Loucy (cell line): ENCODE results near the gene UBTD1.
A peak's percentile ranks its signal among the peaks of the same experiment; 100 is the strongest.

Source experiments
- H2AFZ ChIP-seq: fragments of 200-600 bp; sonication (generic); 2 replicates; pipeline ENCODE4 v1.6.0; 2016; ENCODE audit warnings: antibody characterized with exemption, mild to moderate bottlenecking, low read length, moderate library complexity
- H3F3A ChIP-seq: fragments of 200-600 bp; 2 replicates; pipeline ENCODE4 v1.6.0; 2016; ENCODE audit warnings: antibody characterized with exemption, low read depth, mild to moderate bottlenecking
- H3K27me3 ChIP-seq: fragments of 200-600 bp; sonication (generic); 2 replicates; pipeline ENCODE4 v1.6.1; 2014; ENCODE audit warnings: low read length, mild to moderate bottlenecking; ENCODE audit not compliant: insufficient read depth, poor library complexity, severe bottlenecking
- H3K36me3 ChIP-seq: fragments of 200-600 bp; sonication (generic); 2 replicates; pipeline ENCODE4 v1.6.1; 2016; ENCODE audit warnings: low read length; ENCODE audit not compliant: insufficient read depth
- H3K4me1 ChIP-seq: fragments of 200-600 bp; sonication (generic); 2 replicates; pipeline ENCODE4 v1.5.1; 2014; ENCODE audit warnings: low read length, mild to moderate bottlenecking; ENCODE audit not compliant: insufficient read depth, poor library complexity, severe bottlenecking
- H3K4me2 ChIP-seq: fragments of 200-600 bp; sonication (generic); 2 replicates; pipeline ENCODE4 v1.6.0; 2014; ENCODE audit warnings: antibody characterized with exemption, low read length, low read depth, mild to moderate bottlenecking; ENCODE audit not compliant: poor library complexity, severe bottlenecking
- H3K4me3 ChIP-seq: fragments of 200-600 bp; sonication (generic); 2 replicates; pipeline ENCODE4 v1.5.1; 2014; ENCODE audit warnings: low read length, mild to moderate bottlenecking, mixed read lengths; ENCODE audit not compliant: poor library complexity, severe bottlenecking
- H3K79me2 ChIP-seq: fragments of 200-600 bp; sonication (generic); 2 replicates; pipeline ENCODE4 v1.6.1; 2014; ENCODE audit warnings: low read length; ENCODE audit not compliant: insufficient read depth
- H3K9ac ChIP-seq: fragments of 200-600 bp; sonication (generic); 2 replicates; pipeline ENCODE4 v1.6.0; 2014; ENCODE audit warnings: mild to moderate bottlenecking, low read depth, low read length, moderate library complexity; ENCODE audit not compliant: poor library complexity, severe bottlenecking
- H3K9me2 ChIP-seq: fragments of 200-600 bp; sonication (generic); replicated peaks from 2 replicates; pipeline ENCODE4 v1.6.1; 2016; ENCODE audit warnings: low read depth, low read length, mixed read lengths
- H3K9me3 ChIP-seq: fragments of 200-600 bp; sonication (generic); 2 replicates; pipeline ENCODE4 v1.6.1; 2014; ENCODE audit warnings: mild to moderate bottlenecking, antibody characterized with exemption, low read length, low read depth; ENCODE audit not compliant: insufficient read depth
- H4K20me1 ChIP-seq: fragments of 200-600 bp; sonication (generic); 2 replicates; pipeline ENCODE4 v1.6.0; 2014; ENCODE audit warnings: antibody characterized with exemption, low read length, mild to moderate bottlenecking; ENCODE audit not compliant: insufficient read depth, poor library complexity, severe bottlenecking
- EZH2phosphoT487 ChIP-seq: fragments of 200-600 bp; IDR thresholded peaks from 2 replicates; pipeline ENCODE4 v1.6.1; 2018; ENCODE audit warnings: antibody characterized with exemption, mild to moderate bottlenecking, moderate library complexity, borderline replicate concordance
- TF ChIP-seq, protein P1 (sequence below): fragments of 200-600 bp; sonication (generic); conservative IDR thresholded peaks from 2 replicates; pipeline ENCODE4 v1.5.1; 2014; ENCODE audit warnings: mild to moderate bottlenecking, antibody characterized with exemption, low read length

The UBTD1 gene

DNA sequence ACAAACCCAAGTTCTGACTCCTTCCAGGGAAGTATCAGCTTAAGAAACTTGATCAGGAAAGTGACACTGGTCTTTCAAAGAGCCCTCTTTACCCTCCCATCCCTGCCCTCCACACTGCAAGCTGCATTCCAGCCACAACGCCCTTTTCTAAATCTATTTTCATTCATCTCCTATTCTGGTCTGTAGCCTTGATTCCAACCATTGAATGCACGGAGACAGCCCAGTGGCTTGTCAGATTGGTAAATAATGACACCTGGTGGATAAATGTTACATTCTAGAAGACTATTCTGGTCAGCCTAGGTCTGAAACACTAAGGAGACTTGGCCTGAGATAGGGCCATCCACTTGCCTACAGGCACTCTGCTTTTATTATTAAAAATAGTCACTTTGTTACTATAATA, 113.7 kb downstream of the UBTD1 start:
- no peaks in the 10 kb centered on the region for H3K79me2 ChIP-seq
- H3F3A ChIP-seq = no peaks in the 10 kb centered on the region
- no peak for TF ChIP-seq EZH2phosphoT487
- TF ChIP-seq, protein P1, sequence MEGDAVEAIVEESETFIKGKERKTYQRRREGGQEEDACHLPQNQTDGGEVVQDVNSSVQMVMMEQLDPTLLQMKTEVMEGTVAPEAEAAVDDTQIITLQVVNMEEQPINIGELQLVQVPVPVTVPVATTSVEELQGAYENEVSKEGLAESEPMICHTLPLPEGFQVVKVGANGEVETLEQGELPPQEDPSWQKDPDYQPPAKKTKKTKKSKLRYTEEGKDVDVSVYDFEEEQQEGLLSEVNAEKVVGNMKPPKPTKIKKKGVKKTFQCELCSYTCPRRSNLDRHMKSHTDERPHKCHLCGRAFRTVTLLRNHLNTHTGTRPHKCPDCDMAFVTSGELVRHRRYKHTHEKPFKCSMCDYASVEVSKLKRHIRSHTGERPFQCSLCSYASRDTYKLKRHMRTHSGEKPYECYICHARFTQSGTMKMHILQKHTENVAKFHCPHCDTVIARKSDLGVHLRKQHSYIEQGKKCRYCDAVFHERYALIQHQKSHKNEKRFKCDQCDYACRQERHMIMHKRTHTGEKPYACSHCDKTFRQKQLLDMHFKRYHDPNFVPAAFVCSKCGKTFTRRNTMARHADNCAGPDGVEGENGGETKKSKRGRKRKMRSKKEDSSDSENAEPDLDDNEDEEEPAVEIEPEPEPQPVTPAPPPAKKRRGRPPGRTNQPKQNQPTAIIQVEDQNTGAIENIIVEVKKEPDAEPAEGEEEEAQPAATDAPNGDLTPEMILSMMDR = peak; percentile 62
- no peak overlapping the region for H3K9ac ChIP-seq
- H3K4me3 ChIP-seq = no peak overlapping the region
- no peaks in the 10 kb centered on the region for H3K27me3 ChIP-seq
- no peaks in the 10 kb centered on the region for H3K9me3 ChIP-seq
- H3K4me2 ChIP-seq = no peak overlapping the region
- peak overlapping the region; percentile 61; the same call in 1 of the 2 replicates for H2AFZ ChIP-seq
- H3K36me3 ChIP-seq = no peaks in the 10 kb centered on the region
- no peaks in the 10 kb centered on the region for H3K4me1 ChIP-seq
- H3K9me2 ChIP-seq = no peaks in the 10 kb centered on the region
- H4K20me1 ChIP-seq = no peaks in the 10 kb centered on the region

DNA sequence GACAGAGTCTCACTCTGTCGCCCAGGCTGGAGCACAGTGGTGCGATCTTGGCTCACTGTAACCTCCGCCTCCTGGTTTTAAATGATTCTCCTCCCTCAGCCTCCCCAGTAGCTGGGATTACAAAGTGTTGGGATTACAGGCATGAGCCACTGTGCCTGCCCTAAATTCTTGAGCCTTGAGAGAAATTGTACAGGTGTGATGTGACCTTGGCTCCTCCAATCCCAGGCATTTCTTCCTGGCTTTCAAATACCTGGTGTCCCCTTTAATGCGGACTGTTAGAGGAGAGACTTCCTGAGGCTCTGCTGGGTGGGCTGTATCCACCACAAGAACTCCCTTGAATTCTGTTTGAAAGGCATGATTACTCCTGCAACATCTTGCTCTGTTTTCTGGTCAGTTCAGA, 119.6 kb downstream of the UBTD1 start:
- Histone ChIP-seq H3K27me3 (no peaks in the 10 kb centered on the region), H2AFZ (no peak overlapping the region), H3K9ac (no peak overlapping the region), H3K79me2 (no peaks in the 10 kb centered on the region), H3K4me1 (no peaks in the 10 kb centered on the region), H3K4me3 (no peak overlapping the region), H3F3A (no peaks in the 10 kb centered on the region), H3K36me3 (no peaks in the 10 kb centered on the region), H4K20me1 (no peaks in the 10 kb centered on the region), H3K4me2 (no peak overlapping the region), H3K9me2 (no peaks in the 10 kb centered on the region), H3K9me3 (no peaks in the 10 kb centered on the region)
- TF ChIP-seq, protein P1 = no peak
- no peak for TF ChIP-seq EZH2phosphoT487

DNA sequence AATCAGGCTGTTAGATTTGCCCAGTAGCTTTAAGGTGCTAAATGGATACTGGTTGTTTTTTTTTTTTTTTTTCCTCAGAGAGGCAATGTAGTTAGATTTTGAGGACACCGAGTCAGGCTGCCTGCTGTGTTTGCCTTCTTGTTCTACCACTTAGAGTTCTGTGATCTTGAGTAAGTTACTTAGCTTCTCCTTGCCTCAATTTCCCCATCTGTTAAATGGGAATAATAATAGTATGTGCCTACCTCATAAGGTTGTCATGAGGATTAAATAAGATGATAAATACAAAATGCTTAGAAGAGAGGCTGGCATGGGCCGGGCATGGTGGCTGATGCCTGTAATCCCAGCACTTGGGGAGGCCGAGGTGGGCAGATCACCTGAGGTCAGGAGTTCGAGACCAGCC, 120.0 kb downstream of the UBTD1 start:
- Histone ChIP-seq H3K9ac (no peak overlapping the region), H2AFZ (no peak overlapping the region), H3K27me3 (no peaks in the 10 kb centered on the region), H3K36me3 (no peaks in the 10 kb centered on the region), H3F3A (no peaks in the 10 kb centered on the region), H3K79me2 (no peaks in the 10 kb centered on the region), H3K9me2 (no peaks in the 10 kb centered on the region), H3K4me1 (no peaks in the 10 kb centered on the region), H3K4me2 (no peak overlapping the region), H3K4me3 (no peak overlapping the region), H4K20me1 (no peaks in the 10 kb centered on the region), H3K9me3 (no peaks in the 10 kb centered on the region)
- TF ChIP-seq EZH2phosphoT487 = no peak
- TF ChIP-seq, protein P1 = no peak
